ENCODE results near the gene MYF5.

DNA sequence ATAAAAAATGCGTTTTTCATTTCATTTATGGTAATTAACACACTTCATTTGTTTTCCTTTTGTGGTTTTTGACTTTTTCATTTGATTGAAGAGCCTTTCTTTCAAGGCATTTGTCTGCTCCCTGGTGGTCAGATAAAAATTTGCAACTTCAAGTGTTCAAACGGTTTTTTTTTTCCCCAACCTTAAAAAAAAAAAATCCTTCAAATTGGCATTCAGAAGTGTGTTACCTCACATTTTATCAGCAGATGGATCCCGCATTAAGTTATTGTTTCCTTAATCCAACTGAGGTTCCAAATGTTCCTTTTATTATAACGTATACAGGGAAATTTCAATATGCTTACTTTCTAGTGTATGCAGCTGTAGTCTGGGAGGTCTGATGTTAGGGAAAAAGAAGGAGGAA lies 47.2 kb downstream of the MYF5 start:
- TF ChIP-seq POLR2AphosphoS5 (IDR thresholded peaks at IDR 0.05) = no peak
- TF ChIP-seq, protein P1, sequence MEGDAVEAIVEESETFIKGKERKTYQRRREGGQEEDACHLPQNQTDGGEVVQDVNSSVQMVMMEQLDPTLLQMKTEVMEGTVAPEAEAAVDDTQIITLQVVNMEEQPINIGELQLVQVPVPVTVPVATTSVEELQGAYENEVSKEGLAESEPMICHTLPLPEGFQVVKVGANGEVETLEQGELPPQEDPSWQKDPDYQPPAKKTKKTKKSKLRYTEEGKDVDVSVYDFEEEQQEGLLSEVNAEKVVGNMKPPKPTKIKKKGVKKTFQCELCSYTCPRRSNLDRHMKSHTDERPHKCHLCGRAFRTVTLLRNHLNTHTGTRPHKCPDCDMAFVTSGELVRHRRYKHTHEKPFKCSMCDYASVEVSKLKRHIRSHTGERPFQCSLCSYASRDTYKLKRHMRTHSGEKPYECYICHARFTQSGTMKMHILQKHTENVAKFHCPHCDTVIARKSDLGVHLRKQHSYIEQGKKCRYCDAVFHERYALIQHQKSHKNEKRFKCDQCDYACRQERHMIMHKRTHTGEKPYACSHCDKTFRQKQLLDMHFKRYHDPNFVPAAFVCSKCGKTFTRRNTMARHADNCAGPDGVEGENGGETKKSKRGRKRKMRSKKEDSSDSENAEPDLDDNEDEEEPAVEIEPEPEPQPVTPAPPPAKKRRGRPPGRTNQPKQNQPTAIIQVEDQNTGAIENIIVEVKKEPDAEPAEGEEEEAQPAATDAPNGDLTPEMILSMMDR (IDR thresholded peaks at IDR 0.05) = peak; percentile 15 to 60 (median 54)

Measured in prostate gland (tissue), 2 donors.